HG03342 (cell line): ENCODE measurements around the gene MMP7.

Source experiments
- ATAC-seq: cut with Tn5 transposase; IDR thresholded peaks from one replicate; pipeline ENCODE4 v1.9.1; 2021; ENCODE audit warnings: mild to moderate bottlenecking, moderate library complexity; ENCODE audit not compliant: unreplicated experiment

Gene MMP7

DNA sequence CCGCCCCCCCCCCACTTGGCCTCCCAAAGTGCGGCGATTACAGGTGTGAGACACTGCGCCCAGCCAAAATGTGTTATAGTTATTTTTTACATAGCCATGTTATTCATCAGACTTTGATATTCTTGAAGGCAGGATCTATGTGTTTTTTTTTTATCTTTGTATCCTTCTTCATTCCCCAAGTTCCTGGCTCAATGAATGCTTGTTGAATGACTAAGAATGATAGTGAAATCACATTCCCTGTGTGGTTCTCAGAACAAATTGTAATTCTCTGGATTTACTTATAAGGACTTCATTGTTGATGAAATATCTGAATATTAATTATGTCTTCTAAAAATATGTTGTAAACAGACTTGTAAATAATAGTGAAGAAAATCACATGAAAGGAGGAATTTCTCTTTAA, 33.5 kb downstream of the MMP7 start:
- no peak for ATAC-seq

- ATAC-seq, result peak; percentile 90
Measured at GRCh38 chr11:102495161-102496042, 35.1 kb downstream of the MMP7 start.

DNA sequence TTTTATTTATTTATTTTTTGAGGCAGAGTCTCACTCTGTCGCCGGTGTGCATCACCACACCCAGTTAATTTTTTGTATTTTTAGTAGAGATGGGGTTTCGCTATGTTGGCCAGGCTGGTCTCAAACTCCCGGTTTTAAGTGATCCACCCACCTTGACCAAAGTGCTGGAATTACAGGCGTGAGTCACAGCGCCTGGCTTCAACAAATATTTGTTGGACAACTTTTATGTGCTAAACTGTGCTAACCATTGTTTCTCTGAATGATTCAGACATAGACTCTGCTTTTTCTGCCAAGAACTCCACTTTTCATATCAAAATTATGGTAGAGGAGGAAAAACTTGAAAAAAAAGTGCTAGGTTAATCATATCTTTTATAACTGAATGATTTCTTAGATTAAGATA, 36.3 kb downstream of the MMP7 start:
- ATAC-seq, result no peak

- no peak for ATAC-seq
Measured at GRCh38 chr11:102493524-102493923, 37.0 kb downstream of the MMP7 start.

- ATAC-seq, result no peak
Measured at GRCh38 chr11:102491969-102492368, 38.6 kb downstream of the MMP7 start.

DNA sequence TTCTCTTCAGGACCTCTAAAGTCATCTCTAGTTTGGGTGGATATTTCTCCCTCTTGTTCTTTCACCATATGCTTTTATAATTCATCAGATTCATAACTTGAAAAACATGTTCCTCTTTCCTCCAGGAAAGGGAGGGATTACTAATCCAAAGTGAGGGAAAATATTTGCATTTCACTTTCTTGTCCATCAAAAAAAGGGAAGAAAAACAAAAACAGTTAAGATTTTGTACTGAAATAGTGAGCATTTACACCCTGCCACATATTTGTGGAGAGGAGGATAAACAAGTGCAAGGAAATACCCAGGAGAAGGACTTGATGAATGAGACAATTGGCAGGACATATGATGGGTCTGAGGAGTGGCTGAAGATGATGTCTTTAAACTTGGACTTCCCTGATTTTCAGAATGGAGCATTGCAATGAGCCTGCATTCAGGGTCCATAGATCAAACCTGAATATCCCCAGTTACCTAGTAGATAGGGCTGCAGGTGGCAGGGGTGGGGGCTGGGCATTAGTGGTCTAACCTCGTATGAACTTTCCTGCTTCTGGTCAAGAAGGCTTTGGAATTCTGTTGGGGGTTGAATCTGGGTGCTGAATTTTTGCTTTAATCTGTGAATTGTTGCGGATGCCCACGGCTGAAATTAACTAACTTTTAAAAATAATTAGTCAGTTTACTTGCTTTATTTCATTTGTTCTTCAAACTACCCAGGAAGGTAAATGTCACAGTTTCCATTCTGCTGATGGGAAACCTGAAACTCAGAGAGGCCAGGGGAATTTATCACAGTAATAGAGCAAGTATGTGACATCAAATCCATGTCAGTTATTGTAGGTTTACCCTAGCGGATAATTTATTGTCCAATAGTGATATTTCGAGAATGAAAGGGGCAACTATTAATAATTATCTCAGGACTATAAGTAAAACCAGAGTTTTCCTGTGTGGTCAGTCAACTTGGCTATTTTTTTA, 41.1 kb downstream of the MMP7 start:
- ATAC-seq, result no peak

DNA sequence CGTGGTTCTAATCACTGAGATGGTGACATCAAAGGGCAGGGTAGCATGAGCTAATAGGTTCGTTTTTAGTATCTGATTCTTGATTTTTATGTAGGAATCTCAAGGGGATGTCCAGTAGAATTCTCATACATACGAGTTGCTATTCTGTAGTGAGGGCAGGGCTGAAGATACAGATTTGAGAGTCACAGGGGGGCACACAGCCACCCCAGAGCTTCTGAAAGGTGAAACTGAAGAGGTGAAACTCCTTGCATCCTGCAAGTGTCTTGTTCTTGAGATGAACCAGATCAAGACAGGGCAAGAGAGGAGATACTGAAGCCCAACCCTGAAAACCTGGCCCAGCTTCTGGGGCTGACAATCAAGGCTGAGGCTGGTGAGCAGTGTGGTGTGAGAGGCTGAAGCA, 42.3 kb downstream of the MMP7 start:
- ATAC-seq, result peak; percentile 84

- ATAC-seq, result no peak
Measured at GRCh38 chr11:102487214-102487613, 43.3 kb downstream of the MMP7 start.

- ATAC-seq, result no peak
Measured at GRCh38 chr11:102486584-102486983, 44.0 kb downstream of the MMP7 start.

- ATAC-seq, result no peak
Measured at GRCh38 chr11:102485095-102485722, 45.3 kb downstream of the MMP7 start.

GRCh38 chr11:102482433-102482832, 48.1 kb downstream of the MMP7 start:
- ATAC-seq, result no peak

DNA sequence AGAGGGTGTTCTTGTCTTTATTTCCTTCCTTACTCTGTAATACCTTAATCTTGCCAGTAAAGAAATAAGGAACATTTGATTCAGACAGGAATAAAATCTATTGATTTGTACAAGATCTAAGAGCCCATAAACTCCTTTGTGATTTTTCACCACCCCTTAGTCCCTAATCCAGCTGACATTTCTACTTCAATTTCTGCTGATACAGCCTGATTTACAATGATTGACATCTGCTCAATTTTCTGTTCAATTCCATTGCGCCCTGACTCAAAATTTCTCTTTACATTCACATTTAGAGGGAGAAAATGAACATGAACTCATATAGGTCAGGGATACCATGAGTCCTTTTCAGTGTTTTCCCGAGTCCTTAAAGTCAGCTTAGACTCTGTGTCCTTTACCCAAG, 50.8 kb downstream of the MMP7 start:
- ATAC-seq, result no peak

GRCh38 chr11:102478673-102479299, 51.8 kb downstream of the MMP7 start:
- ATAC-seq, result no peak

- peak; percentile 27 for ATAC-seq
Measured at GRCh38 chr11:102476812-102477211, 53.7 kb downstream of the MMP7 start.

DNA sequence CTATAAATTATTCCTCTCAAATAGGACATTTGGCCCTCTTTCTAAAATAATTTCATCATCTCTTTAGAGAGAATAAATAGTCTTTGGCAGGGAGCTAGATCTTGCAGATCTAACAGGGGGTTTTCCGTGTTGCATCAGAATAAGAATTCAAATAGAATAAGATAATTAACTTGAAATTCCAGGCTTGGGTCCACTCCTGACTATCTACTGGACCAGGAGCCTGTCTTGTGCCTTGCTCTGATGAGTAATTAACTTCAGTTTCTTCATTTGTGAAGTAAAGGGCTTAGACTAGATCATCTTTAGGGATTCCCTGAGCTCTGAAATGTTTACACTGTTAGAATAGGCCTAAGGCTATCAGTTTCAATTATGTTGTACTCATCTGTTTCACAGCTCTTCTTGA, 54.5 kb downstream of the MMP7 start:
- ATAC-seq, result no peak

DNA sequence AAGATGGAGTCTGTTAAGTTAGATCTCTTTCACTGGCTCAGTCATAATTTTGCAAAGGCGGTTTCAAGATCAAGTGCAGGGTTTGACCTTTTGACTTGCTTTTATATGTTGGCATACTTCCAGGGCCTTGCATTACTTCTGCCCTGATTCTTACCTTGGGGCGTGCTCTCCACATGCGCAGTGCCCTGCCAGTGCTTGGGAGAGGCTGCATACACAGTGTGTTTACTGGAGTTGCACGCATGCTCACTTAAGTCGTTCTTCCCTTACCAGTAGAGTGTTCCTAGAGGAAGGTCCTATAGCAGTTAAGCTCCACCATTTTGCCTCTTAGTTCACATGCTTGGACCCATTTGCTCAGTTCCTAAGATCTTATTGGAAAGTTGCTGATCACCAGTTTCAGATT, 57.0 kb downstream of the MMP7 start:
- ATAC-seq, result no peak

- ATAC-seq, result no peak
Measured at GRCh38 chr11:102472127-102472526, 58.4 kb downstream of the MMP7 start.

DNA sequence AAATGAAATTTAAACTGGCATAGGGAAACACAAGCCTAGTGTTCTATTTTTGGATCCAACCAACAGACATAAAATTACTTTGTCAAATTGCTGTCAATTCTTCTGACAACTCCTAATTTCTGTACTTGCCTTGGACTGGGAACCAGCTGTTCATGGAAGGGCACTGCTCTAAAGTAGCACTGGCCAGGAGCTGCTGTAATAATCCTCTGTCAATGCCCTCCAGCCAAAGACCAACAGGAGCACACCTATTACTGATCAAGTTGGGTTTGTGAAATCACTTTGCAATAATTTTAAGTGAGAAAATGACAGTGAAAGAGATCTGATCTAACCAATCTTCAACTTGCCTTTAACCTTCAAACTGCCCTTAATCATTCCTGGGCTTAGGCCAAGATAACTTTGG, 59.1 kb downstream of the MMP7 start:
- ATAC-seq, result no peak
